GM19193 (cell line): Measurements from ENCODE around the gene TEX30.

Experiments
- POLR2A ChIP-seq: IDR thresholded peaks from 4 replicates; pipeline ENCODE4 v1.6.1; 2011; ENCODE audit not compliant: insufficient read depth, insufficient read length; ENCODE audit errors: extremely low read depth

The TEX30 gene

DNA sequence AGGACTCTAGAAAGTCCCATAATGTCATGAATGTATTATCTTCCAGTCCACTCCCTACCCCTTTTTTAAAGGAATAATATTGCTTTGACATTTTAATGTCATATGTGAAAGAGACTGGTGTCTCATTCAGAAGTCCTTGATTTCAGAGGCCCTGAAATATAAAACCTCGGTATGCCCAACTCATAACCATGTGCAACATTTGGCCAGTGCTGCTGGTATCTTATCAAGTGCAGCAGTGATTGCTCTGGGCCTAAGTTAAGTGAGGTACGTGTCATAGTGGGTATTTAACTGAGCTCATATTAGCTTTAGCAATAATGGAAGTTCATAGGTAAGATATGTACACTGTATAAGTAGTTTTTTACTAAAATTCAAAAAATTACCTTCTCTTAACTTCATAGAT, 14.7 kb downstream of the TEX30 start:
- TF ChIP-seq POLR2A: no peak

GRCh38 chr13:102757006-102757405, 16.6 kb downstream of the TEX30 start:
- TF ChIP-seq POLR2A: no peak

DNA sequence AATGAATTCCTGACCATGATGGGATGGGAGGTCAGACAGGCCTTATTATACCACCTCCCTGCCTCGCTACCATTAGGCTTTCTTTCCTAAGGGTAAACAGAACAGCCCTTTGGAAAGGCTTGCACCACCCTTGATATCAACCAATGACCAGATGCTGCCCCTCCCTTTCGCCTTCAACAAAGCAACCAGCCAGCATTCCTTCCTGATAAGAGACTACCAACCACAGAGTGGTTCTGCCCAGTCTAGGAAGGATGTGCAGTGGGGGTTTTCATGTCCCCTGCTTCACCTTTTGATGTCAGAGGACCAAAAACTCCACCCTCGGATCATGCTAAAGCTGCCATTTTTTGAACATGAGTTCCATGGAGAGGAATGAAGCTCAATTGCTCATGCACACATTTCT, 21.7 kb downstream of the TEX30 start:
- no peak for TF ChIP-seq POLR2A

GRCh38 chr13:102742506-102742905, 31.1 kb downstream of the TEX30 start:
- TF ChIP-seq POLR2A: no peak

GRCh38 chr13:102742101-102742500, 31.5 kb downstream of the TEX30 start:
- TF ChIP-seq POLR2A: no peak

DNA sequence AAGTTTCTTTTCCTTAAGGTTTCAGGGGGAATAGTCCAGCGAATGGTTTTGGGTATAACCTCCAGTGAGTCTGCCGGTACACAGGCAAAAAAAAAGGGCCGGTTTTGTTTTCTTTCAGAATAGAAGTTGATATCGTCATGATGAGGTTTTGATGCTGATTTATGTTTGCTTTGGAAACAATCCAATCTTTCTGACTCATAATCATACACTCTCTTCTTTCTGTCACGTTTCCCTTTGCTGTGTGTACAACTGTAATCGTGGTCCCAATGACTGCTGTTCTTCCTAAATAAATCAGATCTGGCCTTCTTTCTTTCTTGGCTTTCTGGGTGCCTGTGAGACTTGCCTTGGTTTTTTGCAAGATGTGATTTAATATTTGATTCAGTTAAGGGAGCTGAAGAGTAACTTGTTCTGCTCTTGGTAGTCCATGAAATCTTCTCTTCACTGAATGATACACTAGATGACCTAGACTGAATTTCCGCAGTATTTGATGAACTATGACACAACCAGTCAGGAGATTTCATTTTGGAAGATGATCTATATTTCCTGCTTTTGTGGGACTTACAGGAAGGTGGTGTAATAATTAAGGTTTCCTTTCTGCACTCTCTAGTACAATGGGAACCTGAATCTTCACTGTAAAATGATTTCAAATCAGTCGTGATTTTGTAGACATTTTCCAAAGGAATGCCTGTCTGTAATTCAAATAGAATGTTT, 43.9 kb downstream of the TEX30 start:
- no peak for TF ChIP-seq POLR2A

DNA sequence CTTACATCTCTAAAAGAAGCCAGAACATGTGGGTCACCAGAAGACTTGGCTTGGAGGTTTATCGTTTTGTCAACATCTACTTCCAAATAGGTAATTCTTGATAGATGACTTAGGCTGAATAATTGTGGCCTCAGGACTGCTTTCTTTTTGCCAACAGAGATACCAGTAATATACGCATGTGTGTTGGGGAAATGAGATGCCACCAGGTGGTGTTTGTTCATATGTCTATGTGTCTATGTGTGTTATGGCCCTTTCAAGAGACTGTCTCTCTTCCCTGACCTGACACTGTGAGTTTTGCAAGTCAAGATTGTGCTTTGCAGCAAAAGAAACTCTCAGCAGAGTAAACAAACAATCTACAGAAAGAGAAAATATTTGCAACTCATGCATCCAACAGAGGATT, 47.2 kb downstream of the TEX30 start:
- TF ChIP-seq POLR2A: no peak

DNA sequence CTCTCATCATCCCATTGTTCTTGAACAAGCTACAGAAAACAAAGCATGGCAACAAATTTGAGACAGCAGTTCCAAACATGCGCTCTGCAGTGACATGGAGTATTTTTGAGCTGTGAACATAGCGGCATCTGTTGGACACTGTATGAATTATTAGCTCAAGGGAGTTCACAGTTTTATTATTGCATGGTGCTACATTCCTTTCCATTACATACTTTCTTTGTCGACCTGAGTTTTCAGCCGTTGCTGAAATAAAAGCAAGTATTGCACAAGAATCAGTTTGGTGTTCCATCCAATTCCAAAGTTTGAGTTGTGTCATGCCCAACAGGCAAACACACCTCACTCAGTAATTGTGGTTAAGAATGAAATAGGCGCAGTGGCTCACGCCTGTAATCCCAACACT, 48.7 kb downstream of the TEX30 start:
- TF ChIP-seq POLR2A: no peak

- TF ChIP-seq POLR2A: no peak
Measured at GRCh38 chr13:102721800-102722231, 51.8 kb downstream of the TEX30 start.

DNA sequence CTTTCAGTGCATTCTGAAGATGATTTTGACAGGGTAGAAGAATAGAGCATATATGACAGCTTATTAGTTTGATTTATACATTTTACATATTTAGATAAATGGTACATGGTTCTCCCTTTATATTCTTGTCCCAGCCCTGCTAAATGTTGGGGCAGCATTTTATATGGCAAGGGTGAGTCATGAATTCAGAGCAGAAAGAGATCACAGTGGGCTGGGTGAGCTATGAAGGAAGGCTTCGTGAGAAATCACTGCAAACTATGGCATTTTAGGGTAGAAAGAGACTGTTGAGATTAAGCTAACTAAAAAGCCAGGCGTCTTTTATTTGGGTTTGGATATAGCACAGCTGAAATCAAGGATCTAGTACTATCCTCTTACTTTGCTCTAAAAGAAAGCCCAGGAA, 54.8 kb downstream of the TEX30 start:
- TF ChIP-seq POLR2A: no peak
